Measurements from ENCODE around the gene VARS2. TPM values are rescaled to one million over a fixed set of nuclear protein-coding genes. Genes with fewer than 3 reads are reported as not detected.

Gene VARS2
- total RNA-seq, 1 experiment from 2014 or later: 39.8 TPM

DNA sequence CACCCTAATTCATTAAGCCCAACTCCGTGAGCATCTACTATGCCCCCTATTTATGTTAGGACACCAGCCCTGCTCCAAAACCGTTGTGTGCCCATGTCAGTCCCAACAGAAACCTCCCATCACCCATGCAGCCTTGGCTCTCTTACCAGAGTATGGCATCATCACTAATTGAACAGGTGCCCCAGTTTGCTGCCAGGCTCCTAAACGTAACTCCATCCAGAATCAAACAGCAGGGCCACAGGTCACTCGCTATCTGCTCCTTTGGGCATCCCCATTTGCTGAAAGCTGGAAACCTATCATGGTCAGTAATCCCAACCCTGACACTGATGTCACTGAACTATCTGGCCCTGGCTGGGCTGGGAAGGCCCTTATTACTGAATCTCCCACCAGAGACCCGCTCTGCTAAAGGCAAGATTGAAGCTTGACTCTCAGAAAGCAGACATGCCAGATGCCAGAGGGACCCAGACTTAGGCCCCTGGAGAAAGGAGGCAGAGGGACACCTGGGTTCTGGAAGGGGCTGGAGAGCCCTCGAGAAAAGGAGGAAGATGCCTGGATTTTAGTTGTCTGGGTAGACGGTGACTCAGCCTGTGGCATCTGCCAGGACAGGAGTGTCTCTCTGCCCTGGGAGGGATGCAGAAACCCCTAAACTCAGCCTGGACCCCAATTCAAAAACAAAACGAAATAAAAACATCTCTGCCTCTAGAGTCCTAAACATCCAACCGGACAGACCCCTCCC lies 40.8 kb downstream of the VARS2 start:
- no peaks in the 10 kb centered on the region for H3K36me3 ChIP-seq (ENCODE audit: control insufficient read depth in 1 of 2, insufficient read depth in 2 of 2, low read length in 2 of 2)
- no peak for ATAC-seq
- no peaks in the 10 kb centered on the region for H3K4me1 ChIP-seq (ENCODE audit: control insufficient read depth in 1 of 2, insufficient read depth in 2 of 2, low read length in 2 of 2)
- no peak overlapping the region for H3K27ac ChIP-seq (ENCODE audit: low read depth, low read length)
- DNase-seq (ENCODE audit: low read depth, low spot score): no peak
- H3K27me3 ChIP-seq (ENCODE audit: insufficient read depth, low read length): no peaks in the 10 kb centered on the region
- TF ChIP-seq CBX3 (IDR thresholded peaks at IDR 0.05; ENCODE audit: low read depth): no peak
- no peak for TF ChIP-seq JUND (IDR thresholded peaks at IDR 0.05)
- TF ChIP-seq FOSL1 (IDR thresholded peaks at IDR 0.05; ENCODE audit: low read depth): no peak
- TF ChIP-seq, protein P1, sequence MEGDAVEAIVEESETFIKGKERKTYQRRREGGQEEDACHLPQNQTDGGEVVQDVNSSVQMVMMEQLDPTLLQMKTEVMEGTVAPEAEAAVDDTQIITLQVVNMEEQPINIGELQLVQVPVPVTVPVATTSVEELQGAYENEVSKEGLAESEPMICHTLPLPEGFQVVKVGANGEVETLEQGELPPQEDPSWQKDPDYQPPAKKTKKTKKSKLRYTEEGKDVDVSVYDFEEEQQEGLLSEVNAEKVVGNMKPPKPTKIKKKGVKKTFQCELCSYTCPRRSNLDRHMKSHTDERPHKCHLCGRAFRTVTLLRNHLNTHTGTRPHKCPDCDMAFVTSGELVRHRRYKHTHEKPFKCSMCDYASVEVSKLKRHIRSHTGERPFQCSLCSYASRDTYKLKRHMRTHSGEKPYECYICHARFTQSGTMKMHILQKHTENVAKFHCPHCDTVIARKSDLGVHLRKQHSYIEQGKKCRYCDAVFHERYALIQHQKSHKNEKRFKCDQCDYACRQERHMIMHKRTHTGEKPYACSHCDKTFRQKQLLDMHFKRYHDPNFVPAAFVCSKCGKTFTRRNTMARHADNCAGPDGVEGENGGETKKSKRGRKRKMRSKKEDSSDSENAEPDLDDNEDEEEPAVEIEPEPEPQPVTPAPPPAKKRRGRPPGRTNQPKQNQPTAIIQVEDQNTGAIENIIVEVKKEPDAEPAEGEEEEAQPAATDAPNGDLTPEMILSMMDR (IDR thresholded peaks at IDR 0.05 in 2 of 3, conservative IDR thresholded peaks at IDR 0.05 in 1 of 3; ENCODE audit: borderline replicate concordance in 1 of 3, insufficient read depth in 1 of 3, low read depth in 2 of 3, low read length in 2 of 3): no peak
- ChIA-PET RAD21 (ENCODE audit: low non-redundant PET in 1 of 2, low total read pairs in 2 of 2, uncharacterized antibody in 2 of 2, unreplicated experiment in 2 of 2) (no interaction called here), CTCF (no interaction called here), POLR2A (no interaction called here)
- H2AFZ ChIP-seq (ENCODE audit: low read depth, low read length, poor library complexity, severe bottlenecking): no peak overlapping the region
- no peak overlapping the region for H3K4me2 ChIP-seq (ENCODE audit: low read length)
- no peaks in the 10 kb centered on the region for H3K9me3 ChIP-seq (ENCODE audit: control insufficient read depth in 1 of 2, insufficient read depth in 1 of 2, low read depth in 1 of 2, low read length in 2 of 2)
- intact Hi-C loops (cut with micrococcal nuclease): no loop called here
- no TSS peak for BruUV-seq (replicated peaks)
- no peak overlapping the region for H3K4me3 ChIP-seq (replicated peaks in 1 of 2; ENCODE audit: low read depth in 1 of 2, low read length in 2 of 2)
- no peak overlapping the region for H3K9ac ChIP-seq (ENCODE audit: low read length)
- H3K9me2 ChIP-seq (ENCODE audit: insufficient read depth): no peaks in the 10 kb centered on the region
- H4K20me1 ChIP-seq (ENCODE audit: insufficient read depth): no peaks in the 10 kb centered on the region
- H3K79me2 ChIP-seq (ENCODE audit: insufficient read depth, low read length): no peaks in the 10 kb centered on the region

DNA sequence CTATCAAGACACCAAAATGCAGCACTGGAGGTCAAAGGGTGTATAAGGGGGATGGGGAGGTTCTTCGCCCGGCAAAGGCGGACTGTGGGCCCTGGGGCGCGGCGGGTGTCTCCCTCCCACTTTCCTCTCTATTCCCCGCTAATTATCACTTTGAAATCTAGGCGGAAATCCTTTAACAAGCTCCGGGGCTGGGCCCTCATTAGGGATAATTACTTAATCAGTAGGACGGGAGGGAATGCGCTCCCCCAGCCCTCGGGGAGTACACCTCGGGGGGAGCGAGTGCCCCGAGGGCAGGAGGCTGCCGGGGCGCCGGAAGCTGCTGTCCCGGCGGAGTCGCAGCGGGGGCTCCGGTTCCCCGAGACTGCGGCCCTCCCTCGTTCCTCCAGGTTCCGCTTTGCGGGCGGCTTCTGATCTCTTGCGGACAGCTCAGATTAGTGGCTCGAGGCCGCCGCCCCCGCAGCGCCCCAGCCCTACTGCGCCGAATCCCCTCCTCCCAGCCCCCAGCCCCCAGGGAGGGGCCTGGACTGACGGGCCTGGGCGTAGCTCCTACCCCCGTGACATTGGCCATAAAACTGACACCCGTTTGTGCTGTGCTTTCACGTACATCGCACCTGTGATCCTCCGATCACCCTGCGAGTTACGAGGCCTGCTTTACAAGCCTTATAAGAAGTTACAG lies 41.5 kb downstream of the VARS2 start:
- POLR2A ChIA-PET: no interaction called here
- Histone ChIP-seq H3K4me3 (replicated peaks in 1 of 2; ENCODE audit: low read depth in 1 of 2, low read length in 2 of 2) (no peak overlapping the region), H2AFZ (ENCODE audit: low read depth, low read length, poor library complexity, severe bottlenecking) (no peak overlapping the region), H3K36me3 (ENCODE audit: control insufficient read depth in 1 of 2, insufficient read depth in 2 of 2, low read length in 2 of 2) (no peaks in the 10 kb centered on the region), H3K9me2 (ENCODE audit: insufficient read depth) (no peaks in the 10 kb centered on the region), H3K9ac (ENCODE audit: low read length) (no peak overlapping the region), H3K27ac (ENCODE audit: low read depth, low read length) (no peak overlapping the region), H4K20me1 (ENCODE audit: insufficient read depth) (no peaks in the 10 kb centered on the region), H3K4me1 (ENCODE audit: control insufficient read depth in 1 of 2, insufficient read depth in 2 of 2, low read length in 2 of 2) (no peaks in the 10 kb centered on the region), H3K27me3 (ENCODE audit: insufficient read depth, low read length) (no peaks in the 10 kb centered on the region), H3K9me3 (ENCODE audit: control insufficient read depth in 1 of 2, insufficient read depth in 1 of 2, low read depth in 1 of 2, low read length in 2 of 2) (no peaks in the 10 kb centered on the region), H3K4me2 (ENCODE audit: low read length) (no peak overlapping the region), H3K79me2 (ENCODE audit: insufficient read depth, low read length) (no peaks in the 10 kb centered on the region)
- ATAC-seq (no peak), DNase-seq (ENCODE audit: low read depth, low spot score) (no peak)
- RAD21 ChIA-PET (ENCODE audit: low non-redundant PET in 1 of 2, low total read pairs in 2 of 2, uncharacterized antibody in 2 of 2, unreplicated experiment in 2 of 2): no interaction called here
- BruUV-seq (replicated peaks): no TSS peak
- CTCF ChIA-PET: no interaction called here
- intact Hi-C loops (cut with micrococcal nuclease): no loop called here
- TF ChIP-seq EZH2 (IDR thresholded peaks at IDR 0.05): no peak
- TF ChIP-seq ZFX (IDR thresholded peaks at IDR 0.05): no peak
- no peak for TF ChIP-seq SP1 (IDR thresholded peaks at IDR 0.05; ENCODE audit: low read depth)
- TF ChIP-seq SRF (IDR thresholded peaks at IDR 0.05; ENCODE audit: low read depth): no peak
- TF ChIP-seq ELF1 (IDR thresholded peaks at IDR 0.05; ENCODE audit: borderline replicate concordance, low read depth): no peak
- TF ChIP-seq POLR2AphosphoS5 (IDR thresholded peaks at IDR 0.05; ENCODE audit: low read depth, low read length): no peak
- TF ChIP-seq, protein P1 (IDR thresholded peaks at IDR 0.05 in 2 of 3, conservative IDR thresholded peaks at IDR 0.05 in 1 of 3; ENCODE audit: borderline replicate concordance in 1 of 3, insufficient read depth in 1 of 3, low read depth in 2 of 3, low read length in 2 of 3): no peak
- TF ChIP-seq CEBPB (IDR thresholded peaks at IDR 0.05; ENCODE audit: low read depth): no peak
- TF ChIP-seq JUND (IDR thresholded peaks at IDR 0.05): no peak
- TF ChIP-seq, protein P2, sequence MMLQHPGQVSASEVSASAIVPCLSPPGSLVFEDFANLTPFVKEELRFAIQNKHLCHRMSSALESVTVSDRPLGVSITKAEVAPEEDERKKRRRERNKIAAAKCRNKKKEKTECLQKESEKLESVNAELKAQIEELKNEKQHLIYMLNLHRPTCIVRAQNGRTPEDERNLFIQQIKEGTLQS (IDR thresholded peaks at IDR 0.05): no peak
- TF ChIP-seq, protein P3, sequence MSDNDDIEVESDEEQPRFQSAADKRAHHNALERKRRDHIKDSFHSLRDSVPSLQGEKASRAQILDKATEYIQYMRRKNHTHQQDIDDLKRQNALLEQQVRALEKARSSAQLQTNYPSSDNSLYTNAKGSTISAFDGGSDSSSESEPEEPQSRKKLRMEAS (IDR thresholded peaks at IDR 0.05): no peak
- TF ChIP-seq ZNF274 (IDR thresholded peaks at IDR 0.05; ENCODE audit: low read depth, low read length): no peak
- no peak for TF ChIP-seq POLR2A (IDR thresholded peaks at IDR 0.05; ENCODE audit: borderline replicate concordance, extremely low read depth, insufficient read depth, insufficient read length)
- no peak for TF ChIP-seq CBX3 (IDR thresholded peaks at IDR 0.05; ENCODE audit: low read depth)
- TF ChIP-seq EGR1 (IDR thresholded peaks at IDR 0.05; ENCODE audit: low read depth): no peak
- no peak for TF ChIP-seq RAD21 (IDR thresholded peaks at IDR 0.05; ENCODE audit: low read depth)
